Measurements from ENCODE around the gene SPINK6.

The SPINK6 gene

GRCh38 chr5:148237785-148238417 lies 35.1 kb downstream of the SPINK6 start:
- DNase-seq (ENCODE audit: low read depth): no peak
- no peak for TF ChIP-seq CTCF (conservative IDR thresholded peaks at IDR 0.05; ENCODE audit: low read depth, low read length)
- H3K4me3 ChIP-seq (ENCODE audit: low read length): no peak overlapping the region

- DNase-seq (ENCODE audit: low read depth): no peak
- no peak within 1 kb of the TSS for H3K4me3 ChIP-seq (ENCODE audit: low read length)
- TF ChIP-seq CTCF (conservative IDR thresholded peaks at IDR 0.05; ENCODE audit: low read depth, low read length): no peak
Observed at GRCh38 chr5:148238418-148238794, 35.6 kb downstream of the SPINK6 start, which contains the start of gene MARCOL. TSS of gene MARCOL (plus strand) at chr5:148238525. CDS start at chr5:148238598, 73 bp downstream.

GRCh38 chr5:148248894-148249293 lies 46.1 kb downstream of the SPINK6 start:
- TF ChIP-seq CTCF (conservative IDR thresholded peaks at IDR 0.05; ENCODE audit: low read depth, low read length): no peak
- H3K4me3 ChIP-seq (ENCODE audit: low read length): no peak overlapping the region
- DNase-seq (ENCODE audit: low read depth): no peak

- no peak overlapping the region for H3K4me3 ChIP-seq (ENCODE audit: low read length)
- TF ChIP-seq CTCF (conservative IDR thresholded peaks at IDR 0.05; ENCODE audit: low read depth, low read length): no peak
- DNase-seq (ENCODE audit: low read depth): no peak
Observed at GRCh38 chr5:148255456-148255855, 52.6 kb downstream of the SPINK6 start.

GRCh38 chr5:148259288-148259687 lies 56.4 kb downstream of the SPINK6 start:
- H3K4me3 ChIP-seq (ENCODE audit: low read length): no peak overlapping the region
- no peak for TF ChIP-seq CTCF (conservative IDR thresholded peaks at IDR 0.05; ENCODE audit: low read depth, low read length)
- DNase-seq (ENCODE audit: low read depth): no peak

GRCh38 chr5:148261221-148261620 lies 58.4 kb downstream of the SPINK6 start:
- DNase-seq (ENCODE audit: low read depth): no peak
- H3K4me3 ChIP-seq (ENCODE audit: low read length): no peak overlapping the region
- TF ChIP-seq CTCF (conservative IDR thresholded peaks at IDR 0.05; ENCODE audit: low read depth, low read length): no peak

Measured in retinal pigment epithelial cell (primary cell).